Endometrium (tissue), 2 donors: ENCODE data around the gene SPRR2F.
"Not testable (repeated sequence)": the region's sequence is repeated elsewhere in the genome, so short reads cannot be mapped to it uniquely, and the experiment has no call there.

Experiments
- FAIRE-seq: peaks from 2 replicates; lab custom pipeline; 2012; peaks lifted over from hg19 to GRCh38; lab: Jason Lieb, UNC
- donor health status: control.
- donor health status: control.

The SPRR2F gene

DNA sequence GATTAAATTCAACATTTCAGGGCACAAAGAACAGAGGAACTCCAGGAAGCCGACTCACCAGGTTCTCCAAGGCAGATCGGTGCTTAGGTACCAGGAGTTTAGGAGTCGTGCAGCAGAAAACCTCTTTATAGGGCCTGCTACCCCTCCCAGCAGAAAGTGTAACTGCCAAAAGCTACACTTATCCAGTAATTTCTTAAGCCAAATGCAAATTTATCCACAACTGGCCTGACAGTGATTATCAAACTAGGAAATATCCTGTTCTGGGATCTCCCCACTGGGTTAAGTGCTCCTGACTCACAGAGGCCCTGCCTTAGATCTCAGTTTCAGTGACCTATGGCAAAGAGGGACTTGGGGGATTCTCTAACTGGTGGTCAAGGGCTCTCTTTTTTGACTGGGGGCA, at the start of gene SPRR2F:
SPRR2F (minus strand) TSS at position 101 of the 400 bp plus-strand sequence. CDS start 783 bp downstream, outside the sequence.
- no peak for FAIRE-seq

DNA sequence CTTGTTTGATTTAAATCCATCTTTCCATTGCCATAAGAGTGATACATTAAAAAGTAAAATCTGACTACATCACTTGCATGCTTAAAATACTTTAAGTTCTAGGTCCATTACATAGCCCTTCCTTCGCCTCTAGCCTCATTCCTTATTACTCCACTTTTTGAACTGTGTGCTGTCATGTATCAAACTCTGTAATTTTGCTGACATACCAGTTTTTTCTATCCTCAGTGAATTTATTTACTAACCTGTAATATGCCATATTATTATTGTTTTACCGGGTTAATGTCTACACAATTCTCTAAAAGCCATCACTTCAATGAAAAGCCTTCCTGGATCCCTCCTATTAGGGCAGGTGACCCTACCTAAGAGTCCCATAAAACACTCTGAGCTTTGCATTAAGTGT, 42.2 kb upstream of the SPRR2F start:
- no peak for FAIRE-seq

DNA sequence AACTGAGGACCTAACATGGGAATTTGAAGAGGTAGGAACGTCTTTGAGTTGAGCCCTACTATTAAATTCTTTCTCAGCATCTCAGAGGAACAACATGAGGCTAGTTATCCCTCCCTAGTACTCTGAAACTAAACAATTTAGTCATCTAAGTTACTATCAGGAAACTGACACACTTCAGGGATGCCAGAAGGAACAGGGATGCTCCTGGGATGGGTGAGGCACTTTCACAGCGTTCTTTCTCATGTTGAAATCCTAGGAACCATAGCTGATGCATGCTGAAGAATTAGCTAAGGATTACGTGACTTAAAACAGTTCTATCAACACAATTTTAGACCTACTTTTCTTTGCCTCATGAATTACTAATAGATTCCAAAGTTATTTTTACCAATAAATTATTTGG, 39.2 kb upstream of the SPRR2F start:
- FAIRE-seq, result no peak

- FAIRE-seq, result no peak
Measured at GRCh38 chr1:153150846-153151245, 37.5 kb upstream of the SPRR2F start, which contains the start of gene SPRR2G. TSS of gene SPRR2G (minus strand) at chr1:153150890. CDS start at chr1:153150110, 780 bp downstream.

GRCh38 chr1:153141377-153141776, 28.1 kb upstream of the SPRR2F start:
- FAIRE-seq, result no peak

DNA sequence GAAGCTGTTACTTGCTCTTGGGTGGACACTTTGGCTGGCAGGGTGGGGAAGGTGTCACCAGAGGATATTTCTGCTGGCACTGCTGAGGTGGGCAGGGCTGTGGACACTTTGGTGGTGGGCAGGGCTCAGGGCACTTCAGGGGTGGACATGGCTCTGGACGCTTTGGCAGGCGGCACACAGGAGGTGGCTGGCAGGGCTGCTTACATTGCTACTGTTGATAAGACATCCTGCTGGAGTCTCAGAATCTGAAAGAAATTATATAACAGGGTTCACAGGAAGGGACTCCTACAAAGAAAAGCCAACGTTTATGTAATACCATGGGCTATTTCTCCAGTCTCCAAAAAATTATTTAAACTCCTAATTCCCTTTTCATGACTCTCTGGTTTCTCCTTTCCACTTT, 27.2 kb upstream of the SPRR2F start:
- FAIRE-seq, result no peak

GRCh38 chr1:153133743-153134142, 20.4 kb upstream of the SPRR2F start:
- FAIRE-seq, result no peak

GRCh38 chr1:153133267-153133666, 20.0 kb upstream of the SPRR2F start:
- FAIRE-seq, result no peak

GRCh38 chr1:153128688-153129087, 15.4 kb upstream of the SPRR2F start:
- not testable (repeated sequence) for FAIRE-seq

DNA sequence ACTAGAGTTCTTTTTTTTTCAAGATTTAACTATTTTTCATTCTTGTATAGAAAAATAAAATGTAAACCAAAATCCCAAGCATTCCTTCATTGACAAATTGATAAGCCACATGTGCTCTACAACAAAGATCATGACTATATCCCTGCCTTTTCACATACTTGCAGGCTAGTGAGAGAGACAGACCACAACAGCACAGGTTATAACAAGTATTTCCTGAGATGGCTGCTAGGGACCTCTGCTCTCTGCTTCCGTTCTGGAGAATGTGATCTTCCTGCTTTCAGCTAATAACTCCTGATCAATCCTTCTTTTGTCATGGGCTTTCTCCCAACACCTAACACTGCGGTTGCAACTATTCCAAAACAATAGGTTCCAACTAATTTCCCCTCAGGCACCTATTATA, 14.0 kb upstream of the SPRR2F start:
- no peak for FAIRE-seq

DNA sequence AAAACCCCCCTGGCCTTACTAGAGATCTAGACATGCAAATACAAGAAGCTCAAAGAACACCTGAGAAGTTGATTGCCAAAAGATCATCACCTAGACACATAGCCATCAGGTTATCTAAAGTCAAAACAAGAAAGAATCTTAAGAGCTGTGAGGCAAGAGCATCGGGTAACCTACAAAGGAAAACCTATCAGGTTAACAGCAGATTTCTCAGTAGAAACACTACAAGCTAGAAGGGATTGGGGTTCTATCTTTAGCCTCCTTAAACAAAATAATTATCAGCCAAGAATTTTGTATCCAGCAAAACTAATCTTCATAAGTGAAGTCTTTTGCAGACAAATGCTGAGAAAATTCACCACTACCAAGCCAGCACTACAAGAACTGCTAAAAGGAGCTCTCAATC, 12.2 kb upstream of the SPRR2F start:
- FAIRE-seq, result no peak

DNA sequence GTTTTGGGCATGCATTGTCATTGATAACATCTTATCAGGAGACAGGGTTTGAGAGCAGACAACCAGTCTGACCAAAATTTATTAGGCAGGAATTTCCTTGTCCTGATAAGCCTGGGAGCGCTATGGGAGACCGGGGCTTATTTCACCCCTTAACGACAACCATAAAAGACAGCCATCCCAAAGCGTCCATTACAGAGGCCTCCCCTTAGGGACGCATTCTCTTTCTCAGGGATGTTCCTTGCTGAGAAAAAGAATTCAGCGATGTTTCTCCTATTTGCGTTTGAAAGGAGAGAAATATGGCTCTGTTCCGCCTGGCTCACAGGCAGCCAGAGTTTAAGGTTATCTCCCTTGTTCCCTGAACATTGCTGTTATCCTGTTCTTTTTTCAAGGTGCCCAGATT, 10.5 kb upstream of the SPRR2F start:
- not testable (repeated sequence) for FAIRE-seq

DNA sequence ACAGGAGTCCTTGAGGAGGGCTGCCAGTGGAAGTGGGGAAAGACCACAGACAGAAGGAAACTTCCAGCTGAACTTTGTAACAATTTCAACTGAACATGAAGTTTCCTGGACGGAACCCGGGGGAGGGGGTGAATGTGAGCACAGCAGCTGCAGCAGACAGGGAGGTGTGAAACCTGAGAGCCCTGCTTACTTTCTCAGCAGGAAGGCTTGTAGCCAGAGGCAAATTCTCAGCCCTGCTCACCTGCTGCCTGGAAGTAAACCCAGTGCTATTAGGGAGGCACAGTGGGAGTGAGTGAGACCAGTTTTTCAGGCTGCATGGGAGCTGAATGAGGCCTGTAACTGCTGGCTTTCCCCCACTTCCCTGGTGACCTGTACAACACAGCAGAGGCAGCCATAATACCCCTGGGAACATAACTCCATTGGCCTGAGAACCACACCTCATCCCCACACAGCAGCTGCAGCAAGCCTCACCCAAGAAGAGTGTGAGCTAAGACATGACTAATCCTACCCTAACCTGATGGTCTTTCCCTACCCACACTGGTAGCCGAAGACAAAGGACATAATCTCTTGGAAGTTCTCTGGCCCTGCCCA, 9.6 kb upstream of the SPRR2F start:
- FAIRE-seq, result no peak

GRCh38 chr1:153120945-153121344, 7.6 kb upstream of the SPRR2F start:
- FAIRE-seq, result no peak

GRCh38 chr1:153119491-153119971, 6.2 kb upstream of the SPRR2F start:
- FAIRE-seq, result no peak

DNA sequence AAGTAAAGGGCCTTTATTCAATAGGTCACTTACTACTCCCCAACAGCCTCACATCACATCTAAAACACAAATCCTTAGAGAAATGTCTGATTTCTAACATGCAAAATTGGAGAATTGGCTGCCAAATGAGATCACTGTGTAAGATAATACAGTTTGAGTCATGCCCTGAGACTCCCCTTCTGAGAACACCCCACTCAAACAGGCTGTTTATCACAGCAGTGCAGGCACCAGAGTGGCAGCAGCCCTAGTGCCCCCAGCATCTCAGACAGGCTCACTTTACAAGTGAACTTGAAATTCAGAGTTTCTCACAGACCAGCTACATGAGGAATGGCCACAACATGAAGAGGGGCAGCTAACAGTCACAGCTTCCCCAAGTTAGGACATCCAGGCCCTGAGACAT, 1.9 kb upstream of the SPRR2F start:
- FAIRE-seq, result not testable (repeated sequence)

DNA sequence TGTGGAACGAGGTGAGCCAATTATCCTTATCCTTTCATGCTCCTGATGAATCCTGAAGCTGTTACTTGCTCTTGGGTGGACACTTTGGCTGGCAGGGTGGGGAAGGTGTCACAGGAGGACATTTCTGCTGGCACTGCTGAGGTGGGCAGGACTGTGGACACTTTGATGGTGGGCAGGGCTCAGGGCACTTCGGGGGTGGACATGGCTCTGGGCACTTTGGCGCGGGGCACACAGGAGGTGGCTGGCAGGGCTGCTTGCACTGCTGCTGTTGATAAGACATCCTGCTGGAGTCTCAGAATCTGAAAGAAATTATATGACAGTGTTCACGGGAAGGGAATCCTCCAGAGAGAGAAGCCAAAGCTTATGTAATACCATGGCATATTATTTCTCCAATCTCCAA, 862 bp downstream of the SPRR2F start:
- FAIRE-seq, result not testable (repeated sequence)

DNA sequence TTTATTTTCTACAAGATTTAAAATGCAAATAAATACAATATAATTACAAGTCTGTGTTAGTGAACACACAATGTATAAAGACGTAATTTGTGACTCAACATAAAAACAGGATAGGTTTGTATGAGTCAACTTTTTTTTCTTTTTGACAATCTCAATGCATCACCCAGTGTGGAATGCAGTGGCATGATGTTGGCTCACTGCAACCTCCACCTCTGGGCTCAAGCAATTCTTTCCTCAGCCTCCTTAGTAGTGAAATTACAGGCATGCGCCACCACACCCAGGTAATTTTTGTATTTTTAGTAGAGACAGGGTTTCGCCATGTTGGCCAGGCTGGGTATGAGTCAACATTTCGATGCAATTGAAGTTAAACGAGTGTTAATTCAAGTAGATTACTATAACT, 13.1 kb downstream of the SPRR2F start:
- no peak for FAIRE-seq

GRCh38 chr1:153099461-153100045, 13.8 kb downstream of the SPRR2F start:
- FAIRE-seq, result no peak

DNA sequence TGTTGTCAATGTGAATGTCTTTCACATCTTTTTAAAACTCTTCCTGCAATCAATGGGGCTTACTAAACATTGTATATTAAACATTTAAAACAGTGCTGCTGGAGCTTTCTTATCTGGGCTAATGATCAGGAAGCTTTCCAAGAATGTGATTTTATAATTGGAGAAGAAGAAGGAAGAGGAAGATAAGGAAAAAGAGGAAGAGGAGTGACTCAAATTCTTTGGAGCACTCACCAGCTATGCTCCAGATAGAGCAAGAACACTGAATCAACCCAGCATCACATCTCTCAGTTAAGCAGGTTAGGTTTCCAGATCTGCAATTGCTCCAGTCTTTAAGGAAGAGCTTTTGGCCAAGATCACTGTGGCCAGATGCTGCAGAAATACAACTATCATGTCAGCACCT, 17.6 kb downstream of the SPRR2F start:
- no peak for FAIRE-seq

GRCh38 chr1:153094426-153094825, 18.9 kb downstream of the SPRR2F start, which contains the start of gene SPRR2E:
TSS of gene SPRR2E (minus strand) at chr1:153094526. CDS start at chr1:153093751, 775 bp downstream.
- FAIRE-seq, result no peak

GRCh38 chr1:153087652-153088051, 25.7 kb downstream of the SPRR2F start:
- FAIRE-seq, result no peak

DNA sequence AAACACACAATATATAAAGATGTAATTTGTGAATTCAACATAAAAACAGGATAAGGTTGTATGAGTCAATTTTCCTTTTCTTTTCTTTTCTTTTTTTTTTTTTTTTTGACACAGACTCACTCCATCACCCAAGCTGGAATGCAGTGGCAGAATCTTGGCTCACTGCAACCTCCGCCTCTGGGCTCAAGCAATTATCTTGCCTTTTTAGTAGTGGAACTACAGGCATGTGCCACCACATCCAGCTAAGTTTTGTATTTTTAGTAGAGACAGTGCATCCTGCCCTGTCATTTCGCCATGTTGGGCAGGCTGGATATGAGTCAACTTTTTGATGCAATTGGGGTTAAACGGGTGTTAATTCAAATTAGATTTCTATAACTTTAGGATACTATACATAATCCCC, 31.6 kb downstream of the SPRR2F start:
- FAIRE-seq, result no peak
